B cell (primary cell): ENCODE results near the gene INO80C. TPM values are rescaled to one million over a fixed set of nuclear protein-coding genes. Genes with fewer than 3 reads are reported as not detected.

ENCODE experiments used
- ATAC-seq: fragments of 200-7000 bp; cut with Tn5 transposase; one replicate; pipeline ENCODE4 v1.10.0; 2021; ENCODE audit warnings: low read depth, mild to moderate bottlenecking, moderate number of reproducible peaks, moderate library complexity
- CTCF ChIA-PET: fragments of 350-600 bp; sonication (Branson Sonifier 250); formaldehyde crosslinking; loops from one replicate; lab custom pipeline; 2021; ENCODE audit warnings: antibody characterized with exemption, inconsistent platforms; lab: Charles Lee
- POLR2A ChIA-PET: fragments of 350-600 bp; sonication (Branson Sonifier 250); formaldehyde crosslinking; loops from one replicate; lab custom pipeline; 2021; ENCODE audit warnings: antibody characterized with exemption; lab: Charles Lee
- DNase-seq: peaks from one replicate; pipeline ENCODE4 v3.0.0; 2013
- H2AFZ ChIP-seq: 2 replicates; pipeline ENCODE4 v1.6.1; 2012; ENCODE audit warnings: mild to moderate bottlenecking, low read depth, low read length; ENCODE audit not compliant: insufficient read depth, poor library complexity, severe bottlenecking
- H3K27ac ChIP-seq, 2 donors: 1 replicate in 1 of 2; 2 replicates in 1 of 2; pipeline ENCODE4 v1.5.1; 2012 to 2013; ENCODE audit warnings: low read length in 2 of 2, mild to moderate bottlenecking in 2 of 2, moderate library complexity in 1 of 2
- H3K27me3 ChIP-seq, 4 experiments: fragments of 200-600 bp in 1 of 4; sonication (generic) in 1 of 4; replicated peaks in 1 of 4; 1 replicate in 2 of 4; 2 replicates in 2 of 4; pipeline versions ENCODE4 v1.6.1 to v1.7.0; 2013 to 2016; ENCODE audit warnings: low read length in 3 of 4, mild to moderate bottlenecking in 2 of 4, mixed read lengths in 1 of 4, moderate library complexity in 1 of 4; ENCODE audit not compliant: insufficient read depth in 4 of 4, control insufficient read depth in 3 of 4; ENCODE audit errors: control extremely low read depth in 1 of 4
- H3K36me3 ChIP-seq, 2 experiments: replicated peaks in 1 of 2; 1 replicate in 1 of 2; 2 replicates in 1 of 2; pipeline versions ENCODE4 v1.6.1 to v1.7.1; 2013; ENCODE audit warnings: low read length in 1 of 2; ENCODE audit not compliant: insufficient read depth in 2 of 2, control insufficient read depth in 1 of 2; ENCODE audit errors: control extremely low read depth in 1 of 2, extremely low read depth in 1 of 2
- H3K4me1 ChIP-seq, 2 donors: fragments of 200-600 bp in 1 of 2; sonication (generic) in 1 of 2; 1 replicate in 1 of 2; 2 replicates in 1 of 2; pipeline versions ENCODE4 v1.5.1 to v1.6.1; 2013 to 2017; ENCODE audit warnings: low read length in 2 of 2; ENCODE audit not compliant: control insufficient read depth in 2 of 2, insufficient read depth in 2 of 2
- H3K4me2 ChIP-seq: replicated peaks from 2 replicates; pipeline ENCODE3; 2012; ENCODE audit warnings: mild to moderate bottlenecking, low read depth, low read length; ENCODE audit not compliant: poor library complexity, severe bottlenecking
- H3K4me3 ChIP-seq, 5 experiments: fragments of 200-600 bp in 1 of 5; sonication (generic) in 1 of 5; 1 replicate in 3 of 5; 2 replicates in 2 of 5; pipeline versions ENCODE4 v1.5.1 to v1.7.0; 2011 to 2016; ENCODE audit warnings: low read length in 4 of 5, mild to moderate bottlenecking in 4 of 5, low read depth in 2 of 5, control low read depth in 1 of 5, moderate library complexity in 1 of 5; ENCODE audit not compliant: insufficient read depth in 1 of 5; ENCODE audit errors: control extremely low read depth in 1 of 5, extremely low read depth in 1 of 5
- H3K79me2 ChIP-seq: fragments of 200-600 bp; sonication (generic); one replicate; pipeline ENCODE4 v1.6.0; 2016; ENCODE audit warnings: low read length; ENCODE audit not compliant: control insufficient read depth, insufficient read depth
- H3K9ac ChIP-seq: fragments of 200-600 bp; sonication (generic); 2 replicates; pipeline ENCODE4 v1.6.1; 2017; ENCODE audit warnings: mild to moderate bottlenecking, low read length, moderate library complexity
- H3K9me3 ChIP-seq, 3 donors: one replicate each; pipeline versions ENCODE4 v1.6.1 to v1.7.1; 2013; ENCODE audit warnings: low read length in 2 of 3; ENCODE audit not compliant: control insufficient read depth in 2 of 3, insufficient read depth in 1 of 3; ENCODE audit errors: control extremely low read depth in 1 of 3
- H4K20me1 ChIP-seq: 2 replicates; pipeline ENCODE4 v1.6.0; 2012; ENCODE audit warnings: mild to moderate bottlenecking, low read length; ENCODE audit not compliant: insufficient read depth, control insufficient read depth, poor library complexity, severe bottlenecking
- H3K27ac Mint-ChIP-seq: one replicate; pipeline ENCODE4 v1.8.0; 2021; ENCODE audit warnings: mixed read lengths
- H3K27me3 Mint-ChIP-seq: one replicate; pipeline ENCODE4 v1.8.0; 2021; ENCODE audit warnings: mixed read lengths
- H3K4me1 Mint-ChIP-seq: one replicate; pipeline ENCODE4 v1.8.0; 2021; ENCODE audit warnings: mixed read lengths
- H3K4me3 Mint-ChIP-seq: one replicate; pipeline ENCODE4 v1.8.0; 2021; ENCODE audit warnings: mixed read lengths
- H3K9me3 Mint-ChIP-seq: one replicate; pipeline ENCODE4 v1.8.0; 2022; ENCODE audit warnings: mixed read lengths; ENCODE audit not compliant: insufficient read depth
- CTCF ChIP-seq: fragments of 200-600 bp; IDR thresholded peaks from one replicate; pipeline ENCODE4 v1.8.0; 2022; ENCODE audit warnings: antibody characterized with exemption, mild to moderate bottlenecking
- EZH2 ChIP-seq: IDR thresholded peaks from 2 replicates; pipeline ENCODE4 v1.6.1; 2012; ENCODE audit warnings: borderline replicate concordance, low read depth, mild to moderate bottlenecking, moderate library complexity, low read length; ENCODE audit not compliant: insufficient read depth, poor library complexity, severe bottlenecking
- WGBS: methylation state at CpG from one replicate; pipeline ENCODE4 v1.1.5; 2013; ENCODE audit warnings: missing lambda C conversion rate; ENCODE audit not compliant: insufficient coverage; 5-methylcytosine and 5-hydroxymethylcytosine counted together
- intact Hi-C: fragments of 100-400 bp; cut with micrococcal nuclease; formaldehyde crosslinking; loops from one replicate; pipeline ENCODE4 v1.10.0; 2022
- polyA plus RNA-seq: library from polyadenylated mRNA; depleted of rRNA; stranded (reverse); fragments of >200 nt; gene quantifications from 2 replicates; pipeline ENCODE4 v1.2.3, GENCODE V29; 2012
- total RNA-seq, 2 donors: library from RNA; stranded (reverse); fragments of 120-200 nt in 1 of 2; gene quantifications; 1 replicate in 1 of 2; 2 replicates in 1 of 2; pipeline versions ENCODE4 v1.2.3 to v1.2.4, GENCODE V29; 2013 to 2022

INO80C gene
- total and polyA plus RNA-seq, 2 donors (not counting 1 experiment from before 2014, with no cell fraction given): 18.2 to 37.9 TPM

GRCh38 chr18:35494251-35495220 is 3.2 kb downstream of the INO80C start:
- H3K4me1 Mint-ChIP-seq: peaks cover 41% of the 10 kb centered on the region
- no peak overlapping the region for H3K4me3 Mint-ChIP-seq
- no peak overlapping the region for H3K4me3 ChIP-seq
- H3K9ac ChIP-seq: no peak overlapping the region
- no peak for TF ChIP-seq EZH2
- no peaks in the 10 kb centered on the region for H3K27me3 ChIP-seq
- peaks cover 0 to 8% (median 0%) of the 10 kb centered on the region in 3 donors for H3K9me3 ChIP-seq
- no peak overlapping the region for H3K27ac Mint-ChIP-seq
- H3K36me3 ChIP-seq: no peaks in the 10 kb centered on the region
- ATAC-seq (no peak), DNase-seq (no peak)
- H3K4me1 ChIP-seq: peaks cover 16 to 19% of the 10 kb centered on the region in 2 donors
- no peaks in the 10 kb centered on the region for H3K27me3 Mint-ChIP-seq
- no peak overlapping the region for H3K27ac ChIP-seq
- CTCF ChIA-PET: interaction anchor here (1.3 kb wide), 1 partner anchor 71 kb away, joined by 3 read pairs; no protein-coding TSS in a partner anchor
- no peak overlapping the region for H2AFZ ChIP-seq
- H4K20me1 ChIP-seq: no peaks in the 10 kb centered on the region
- POLR2A ChIA-PET: interaction anchor here (0.5 to 0.8 kb wide), 2 partner anchors 88 kb away, joined by 3 to 7 read pairs; no protein-coding TSS in a partner anchor
- intact Hi-C loops: loop anchor here (5.0 to 10.0 kb wide), 2 partner anchors 573 to 1330 kb away; partner anchors contain the start of genes KIAA1328, RPRD1A and TPGS2
- no peak overlapping the region for H3K4me2 ChIP-seq
- 48% methylated on average over 4 of the region's 8 CpGs for WGBS
- H3K79me2 ChIP-seq: peaks cover 62% of the 10 kb centered on the region
- H3K9me3 Mint-ChIP-seq: no peaks in the 10 kb centered on the region

- Mint-ChIP-seq H3K4me3 (no peak overlapping the region), H3K9me3 (no peaks in the 10 kb centered on the region), H3K27me3 (no peaks in the 10 kb centered on the region), H3K4me1 (peaks cover 30% of the 10 kb centered on the region), H3K27ac (no peak overlapping the region)
- Histone ChIP-seq H3K4me2 (no peak overlapping the region), H3K9ac (no peak overlapping the region), H2AFZ (no peak overlapping the region), H3K79me2 (peaks cover 64% of the 10 kb centered on the region), H3K27ac (no peak overlapping the region), H3K4me3 (no peak overlapping the region), H4K20me1 (no peaks in the 10 kb centered on the region), H3K27me3 (no peaks in the 10 kb centered on the region), H3K36me3 (no peaks in the 10 kb centered on the region), H3K9me3 (no peaks in the 10 kb centered on the region), H3K4me1 (peaks cover 4 to 12% of the 10 kb centered on the region in 2 donors)
- no peak for TF ChIP-seq CTCF
- TF ChIP-seq EZH2: no peak
- intact Hi-C loops: loop anchor here (10.0 kb wide), 1 partner anchor 1333 kb away; the partner anchor contains the start of genes KIAA1328 and TPGS2
- 100% methylated on average over 1 of the region's 5 CpGs for WGBS
- ChIA-PET CTCF (no interaction called here), POLR2A (no interaction called here)
- DNase-seq (no peak), ATAC-seq (no peak)
Observed at GRCh38 chr18:35491700-35492077, 6.1 kb downstream of the INO80C start.
